Measurements from ENCODE around the gene NXPH2. TPM values are rescaled to one million over a fixed set of nuclear protein-coding genes. Genes with fewer than 3 reads are reported as not detected.

NXPH2 gene
- total RNA-seq, 1 experiment from 2014 or later: 1.8 TPM

DNA sequence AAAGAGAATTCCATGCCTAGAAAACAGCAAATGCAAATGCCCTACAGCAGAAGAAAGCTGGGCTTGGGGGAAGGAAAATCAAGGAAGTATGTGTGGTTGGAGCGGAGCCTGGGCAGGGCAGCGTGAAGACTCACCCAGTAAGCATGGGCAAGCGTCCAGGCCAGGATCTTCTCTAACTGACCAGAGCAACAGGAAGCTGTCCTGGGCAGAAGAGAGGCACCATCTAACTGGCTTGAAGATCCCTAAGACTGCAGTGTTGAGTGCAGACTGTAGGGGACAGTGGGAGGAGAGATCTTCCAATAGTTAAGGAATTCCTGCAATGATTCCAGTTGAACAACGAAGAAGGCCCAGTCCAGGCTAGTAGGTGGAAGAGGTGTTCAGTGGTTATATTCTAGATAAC lies 57.9 kb downstream of the NXPH2 start:
- Histone ChIP-seq H3K14ac (ENCODE audit: insufficient read depth, low read length) (no peak overlapping the region), H3K27me3 (ENCODE audit: insufficient read depth, low read length) (no peaks in the 10 kb centered on the region), H3K4ac (ENCODE audit: low read depth, low read length) (no peak overlapping the region), H3K4me2 (ENCODE audit: insufficient read depth, insufficient read length, low read length) (no peak overlapping the region), H2BK20ac (ENCODE audit: low read depth, low read length, poor library complexity, severe bottlenecking) (no peak overlapping the region), H2BK5ac (ENCODE audit: insufficient read length, low read length) (no peak overlapping the region), H3K9me3 (ENCODE audit: control insufficient read depth, low read depth, low read length) (no peaks in the 10 kb centered on the region), H3K4me1 (ENCODE audit: insufficient read depth, low read length) (0 out of 2 replicates have a peak, but pooled peaks cover 2% of the 10 kb centered on the region), H3K27ac (ENCODE audit: insufficient read length, low read depth, low read length) (no peak overlapping the region), H3K23me2 (ENCODE audit: insufficient read length, low read depth, low read length, poor library complexity, severe bottlenecking) (no peaks in the 10 kb centered on the region), H3K9ac (ENCODE audit: extremely low read depth, insufficient read length, low read length) (no peak overlapping the region), H3K18ac (ENCODE audit: insufficient read length, low read depth, low read length) (no peak overlapping the region), H2BK15ac (ENCODE audit: low read depth, low read length) (no peak overlapping the region), H3T11ph (ENCODE audit: low read length) (no peak overlapping the region), H4K5ac (ENCODE audit: insufficient read length, low read depth, low read length) (no peak overlapping the region), H3K79me2 (ENCODE audit: insufficient read depth, low read length) (no peaks in the 10 kb centered on the region), H4K20me1 (ENCODE audit: control insufficient read depth, insufficient read depth, insufficient read length) (no peaks in the 10 kb centered on the region), H2AFZ (ENCODE audit: low read length) (no peak overlapping the region), H2BK120ac (ENCODE audit: low read depth, low read length, poor library complexity, severe bottlenecking) (no peak overlapping the region), H2BK12ac (ENCODE audit: insufficient read length, low read depth, low read length) (no peak overlapping the region), H3K79me1 (ENCODE audit: insufficient read depth, low read depth, low read length, poor library complexity, severe bottlenecking) (no peaks in the 10 kb centered on the region), H4K91ac (ENCODE audit: insufficient read length, low read depth, low read length) (no peak overlapping the region), H4K8ac (replicated peaks; ENCODE audit: insufficient read length, low read depth, low read length) (no peak overlapping the region), H3K23ac (ENCODE audit: insufficient read length, low read depth, low read length) (no peak overlapping the region), H3K56ac (ENCODE audit: insufficient read length, low read depth, low read length) (no peak overlapping the region), H2AK5ac (ENCODE audit: insufficient read length, low read length) (no peak overlapping the region)
- H3K4me1 Mint-ChIP-seq: peaks cover 28 to 49% of the 10 kb centered on the region in 2 experiments
- no CpG with 5 or more reads among the region's 4 CpGs for WGBS (ENCODE audit: extremely low coverage, insufficient read length, low lambda C conversion rate)
- no peak overlapping the region for H3K27ac Mint-ChIP-seq
- H3K27me3 Mint-ChIP-seq (ENCODE audit: low read depth): no peaks in the 10 kb centered on the region
- TF ChIP-seq, protein P1, sequence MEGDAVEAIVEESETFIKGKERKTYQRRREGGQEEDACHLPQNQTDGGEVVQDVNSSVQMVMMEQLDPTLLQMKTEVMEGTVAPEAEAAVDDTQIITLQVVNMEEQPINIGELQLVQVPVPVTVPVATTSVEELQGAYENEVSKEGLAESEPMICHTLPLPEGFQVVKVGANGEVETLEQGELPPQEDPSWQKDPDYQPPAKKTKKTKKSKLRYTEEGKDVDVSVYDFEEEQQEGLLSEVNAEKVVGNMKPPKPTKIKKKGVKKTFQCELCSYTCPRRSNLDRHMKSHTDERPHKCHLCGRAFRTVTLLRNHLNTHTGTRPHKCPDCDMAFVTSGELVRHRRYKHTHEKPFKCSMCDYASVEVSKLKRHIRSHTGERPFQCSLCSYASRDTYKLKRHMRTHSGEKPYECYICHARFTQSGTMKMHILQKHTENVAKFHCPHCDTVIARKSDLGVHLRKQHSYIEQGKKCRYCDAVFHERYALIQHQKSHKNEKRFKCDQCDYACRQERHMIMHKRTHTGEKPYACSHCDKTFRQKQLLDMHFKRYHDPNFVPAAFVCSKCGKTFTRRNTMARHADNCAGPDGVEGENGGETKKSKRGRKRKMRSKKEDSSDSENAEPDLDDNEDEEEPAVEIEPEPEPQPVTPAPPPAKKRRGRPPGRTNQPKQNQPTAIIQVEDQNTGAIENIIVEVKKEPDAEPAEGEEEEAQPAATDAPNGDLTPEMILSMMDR (conservative IDR thresholded peaks at IDR 0.05): 0 out of 3 replicates have a peak, but pooled peaks have one; percentile 31
- no peak overlapping the region for H3K4me3 Mint-ChIP-seq
- H3K36me3 Mint-ChIP-seq (ENCODE audit: insufficient read depth in 1 of 3, low read depth in 3 of 3): peaks cover 0 to 5% (median 0%) of the 10 kb centered on the region in 3 experiments; a peak in 1 of 7 replicates
- H3K9me3 Mint-ChIP-seq: no peaks in the 10 kb centered on the region
- no peak for DNase-seq
